Astrocyte (in vitro differentiated cells and primary cell): ENCODE results near the gene IGF1R. TPM values are rescaled to one million over a fixed set of nuclear protein-coding genes. Genes with fewer than 3 reads are reported as not detected.

Experiments
- DNase-seq: peaks from one replicate; pipeline ENCODE4 v3.0.0-alpha.2; 2010; ENCODE audit warnings: low read depth
- FAIRE-seq: peaks from 2 replicates; lab custom pipeline; 2011; peaks lifted over from hg19 to GRCh38; lab: Jason Lieb, UNC
- H2AFZ ChIP-seq: 2 replicates; pipeline ENCODE4 v1.6.0; 2012; ENCODE audit warnings: low read depth, low read length, inconsistent platforms
- H3K27ac ChIP-seq: 2 replicates; pipeline ENCODE4 v1.5.1; 2011; ENCODE audit warnings: low read depth, low read length, inconsistent platforms
- H3K27me3 ChIP-seq: 2 replicates; pipeline ENCODE4 v1.6.0; 2011; ENCODE audit warnings: low read length, inconsistent platforms; ENCODE audit not compliant: insufficient read depth
- H3K36me3 ChIP-seq: 2 replicates; pipeline ENCODE4 v1.5.1; 2011; ENCODE audit warnings: low read length, inconsistent platforms; ENCODE audit not compliant: insufficient read depth
- H3K4me1 ChIP-seq: 2 replicates; pipeline ENCODE4 v1.5.1; 2011; ENCODE audit warnings: low read length, inconsistent platforms; ENCODE audit not compliant: insufficient read depth
- H3K4me2 ChIP-seq: 2 replicates; pipeline ENCODE4 v1.6.0; 2012; ENCODE audit warnings: low read length, inconsistent platforms
- H3K4me3 ChIP-seq: 2 replicates; pipeline ENCODE4 v1.5.1; 2011; ENCODE audit warnings: low read depth, mild to moderate bottlenecking, low read length, inconsistent platforms; ENCODE audit not compliant: insufficient read depth
- H3K79me2 ChIP-seq: 2 replicates; pipeline ENCODE4 v1.6.0; 2012; ENCODE audit warnings: mild to moderate bottlenecking, low read length, inconsistent platforms; ENCODE audit not compliant: insufficient read depth
- H3K9ac ChIP-seq: 2 replicates; pipeline ENCODE4 v1.6.0; 2012; ENCODE audit warnings: mild to moderate bottlenecking, low read length, inconsistent platforms
- H3K9me3 ChIP-seq: 2 replicates; pipeline ENCODE4 v1.5.1; 2012; ENCODE audit warnings: low read depth, mild to moderate bottlenecking, low read length, inconsistent platforms; ENCODE audit not compliant: insufficient read depth
- H4K20me1 ChIP-seq: 2 replicates; pipeline ENCODE4 v1.6.0; 2012; ENCODE audit warnings: low read length, inconsistent platforms; ENCODE audit not compliant: insufficient read depth
- H3K27ac Mint-ChIP-seq: one replicate; pipeline ENCODE4 v1.8.0; 2021; ENCODE audit warnings: mild to moderate bottlenecking, mixed read lengths; ENCODE audit not compliant: unreplicated experiment
- H3K27me3 Mint-ChIP-seq: one replicate; pipeline ENCODE4 v1.8.0; 2021; ENCODE audit warnings: low read depth, mixed read lengths; ENCODE audit not compliant: unreplicated experiment
- H3K36me3 Mint-ChIP-seq: one replicate; pipeline ENCODE4 v1.8.0; 2021; ENCODE audit warnings: low read depth, mixed read lengths; ENCODE audit not compliant: unreplicated experiment
- H3K4me1 Mint-ChIP-seq: one replicate; pipeline ENCODE4 v1.8.0; 2021; ENCODE audit warnings: low read depth, mixed read lengths; ENCODE audit not compliant: unreplicated experiment
- H3K4me3 Mint-ChIP-seq: one replicate; pipeline ENCODE4 v1.8.0; 2021; ENCODE audit warnings: mild to moderate bottlenecking, moderate library complexity, mixed read lengths; ENCODE audit not compliant: unreplicated experiment
- H3K9me3 Mint-ChIP-seq: one replicate; pipeline ENCODE4 v1.8.0; 2021; ENCODE audit warnings: mild to moderate bottlenecking, mixed read lengths; ENCODE audit not compliant: unreplicated experiment
- CTCF ChIP-seq: IDR thresholded peaks from 2 replicates; pipeline ENCODE4 v1.5.1; 2011; ENCODE audit warnings: low read depth, mild to moderate bottlenecking, inconsistent platforms, low read length, moderate library complexity; ENCODE audit not compliant: insufficient read depth
- EZH2 ChIP-seq: IDR thresholded peaks from 2 replicates; pipeline ENCODE4 v1.6.1; 2012; ENCODE audit warnings: mild to moderate bottlenecking, low read length, inconsistent platforms; ENCODE audit not compliant: insufficient read depth
- total RNA-seq: library from RNA; stranded (reverse); gene quantifications from 2 replicates; pipeline ENCODE4 v1.2.1, GENCODE V29; 2021

The IGF1R gene
- total RNA-seq, 1 donor from 2014 or later = 270 TPM

- Mint-ChIP-seq H3K27ac (no peak overlapping the region), H3K27me3 (peaks cover 4% of the 10 kb centered on the region), H3K4me1 (peaks cover 9% of the 10 kb centered on the region), H3K9me3 (no peaks in the 10 kb centered on the region), H3K36me3 (peaks cover 3% of the 10 kb centered on the region), H3K4me3 (no peak overlapping the region)
- TF ChIP-seq EZH2 (no peak), CTCF (no peak)
- no peak overlapping the region for H2AFZ ChIP-seq
- H3K36me3 ChIP-seq = peaks cover 3% of the 10 kb centered on the region
- H3K9me3 ChIP-seq = no peaks in the 10 kb centered on the region
- no peaks in the 10 kb centered on the region for H3K79me2 ChIP-seq
- H3K4me1 ChIP-seq = no peaks in the 10 kb centered on the region
- FAIRE-seq = no peak
- DNase-seq = no peak
- no peaks in the 10 kb centered on the region for H3K27me3 ChIP-seq
- H3K27ac ChIP-seq = no peak overlapping the region
- H3K4me2 ChIP-seq = no peak overlapping the region
- no peaks in the 10 kb centered on the region for H4K20me1 ChIP-seq
- no peak overlapping the region for H3K9ac ChIP-seq
- H3K4me3 ChIP-seq = no peak overlapping the region
Observed at GRCh38 chr15:98967916-98968315, 319.6 kb downstream of the IGF1R start.

GRCh38 chr15:98968576-98968975 lies 320.2 kb downstream of the IGF1R start:
- Histone ChIP-seq H3K79me2 (no peaks in the 10 kb centered on the region), H3K4me1 (no peaks in the 10 kb centered on the region), H3K4me3 (no peak overlapping the region), H3K9ac (no peak overlapping the region), H3K27ac (no peak overlapping the region), H3K9me3 (no peaks in the 10 kb centered on the region), H3K27me3 (no peaks in the 10 kb centered on the region), H3K4me2 (no peak overlapping the region), H4K20me1 (no peaks in the 10 kb centered on the region), H3K36me3 (no peaks in the 10 kb centered on the region), H2AFZ (no peak overlapping the region)
- TF ChIP-seq CTCF (no peak), EZH2 (no peak)
- no peak overlapping the region for H3K4me3 Mint-ChIP-seq
- no peaks in the 10 kb centered on the region for H3K9me3 Mint-ChIP-seq
- H3K27me3 Mint-ChIP-seq = peaks cover 4% of the 10 kb centered on the region
- no peaks in the 10 kb centered on the region for H3K36me3 Mint-ChIP-seq
- H3K4me1 Mint-ChIP-seq = peaks cover 9% of the 10 kb centered on the region
- FAIRE-seq = no peak
- H3K27ac Mint-ChIP-seq = no peak overlapping the region
- DNase-seq = no peak

- TF ChIP-seq CTCF (no peak), EZH2 (no peak)
- no peaks in the 10 kb centered on the region for H3K9me3 Mint-ChIP-seq
Observed at GRCh38 chr15:98969126-98969735, 320.9 kb downstream of the IGF1R start.

More at GRCh38 chr15:98969126-98969735, 320.9 kb downstream of the IGF1R start:
- H3K27ac Mint-ChIP-seq = no peak overlapping the region
- no peaks in the 10 kb centered on the region for H3K36me3 Mint-ChIP-seq
- Histone ChIP-seq H3K4me3 (no peak overlapping the region), H2AFZ (no peak overlapping the region), H3K9ac (no peak overlapping the region), H3K9me3 (no peaks in the 10 kb centered on the region), H3K27ac (no peak overlapping the region), H3K79me2 (no peaks in the 10 kb centered on the region), H3K4me2 (no peak overlapping the region), H4K20me1 (no peaks in the 10 kb centered on the region), H3K4me1 (no peaks in the 10 kb centered on the region), H3K36me3 (no peaks in the 10 kb centered on the region), H3K27me3 (no peaks in the 10 kb centered on the region)
- DNase-seq (no peak), FAIRE-seq (no peak)
- H3K27me3 Mint-ChIP-seq = peaks cover 4% of the 10 kb centered on the region
- H3K4me1 Mint-ChIP-seq = peaks cover 9% of the 10 kb centered on the region
- H3K4me3 Mint-ChIP-seq = no peak overlapping the region
